Keratinocyte (primary cell): ENCODE results near the gene CMIP. TPM values are rescaled to one million over a fixed set of nuclear protein-coding genes. Genes with fewer than 3 reads are reported as not detected.

Source experiments
- DNase-seq: peaks from one replicate; pipeline ENCODE4 v3.0.0-alpha.2; 2011; ENCODE audit warnings: low read depth, missing footprints, low spot score
- FAIRE-seq: peaks from 2 replicates; lab custom pipeline; 2011; peaks lifted over from hg19 to GRCh38; lab: Jason Lieb, UNC
- H2AFZ ChIP-seq: 2 replicates; pipeline ENCODE4 v1.6.0; 2012; ENCODE audit warnings: low read length, control low read depth, inconsistent platforms; ENCODE audit not compliant: control insufficient read depth
- H3K27ac ChIP-seq: 2 replicates; pipeline ENCODE4 v1.5.1; 2011; ENCODE audit warnings: low read length; ENCODE audit not compliant: control insufficient read depth, insufficient read depth
- H3K27me3 ChIP-seq: 3 replicates; pipeline ENCODE4 v1.6.0; 2011; ENCODE audit warnings: low read length; ENCODE audit not compliant: control insufficient read depth, insufficient read depth; ENCODE audit errors: extremely low read depth
- H3K36me3 ChIP-seq, 2 experiments: 2 replicates in 1 of 2; 3 replicates in 1 of 2; pipeline ENCODE4 v1.5.1; 2011; ENCODE audit warnings: low read length in 2 of 2, mild to moderate bottlenecking in 1 of 2; ENCODE audit not compliant: control insufficient read depth in 2 of 2, insufficient read depth in 2 of 2; ENCODE audit errors: extremely low read depth in 1 of 2
- H3K4me1 ChIP-seq: 3 replicates; pipeline ENCODE4 v1.5.1; 2011; ENCODE audit warnings: low read length; ENCODE audit not compliant: control insufficient read depth, insufficient read depth; ENCODE audit errors: extremely low read depth
- H3K4me2 ChIP-seq: 3 replicates; pipeline ENCODE4 v1.6.0; 2011; ENCODE audit warnings: low read depth, low read length; ENCODE audit not compliant: control insufficient read depth, insufficient read depth; ENCODE audit errors: extremely low read depth
- H3K4me3 ChIP-seq, 3 experiments: fragments of 200-600 bp in 1 of 3; sonication (generic) in 1 of 3; 2 replicates in 2 of 3; 3 replicates in 1 of 3; pipeline ENCODE4 v1.5.1; 2011 to 2016; ENCODE audit warnings: low read length in 3 of 3, mild to moderate bottlenecking in 3 of 3, control low read depth in 2 of 3, inconsistent platforms in 1 of 3, low read depth in 1 of 3, mixed read lengths in 1 of 3, mixed run types in 1 of 3, moderate library complexity in 1 of 3; ENCODE audit not compliant: control insufficient read depth in 2 of 3, insufficient read depth in 2 of 3; ENCODE audit errors: extremely low read depth in 1 of 3
- H3K79me2 ChIP-seq: 2 replicates; pipeline ENCODE4 v1.6.0; 2012; ENCODE audit warnings: low read length; ENCODE audit not compliant: control insufficient read depth, insufficient read depth
- H3K9ac ChIP-seq: 3 replicates; pipeline ENCODE4 v1.6.0; 2011; ENCODE audit warnings: low read length; ENCODE audit not compliant: control insufficient read depth, insufficient read depth; ENCODE audit errors: extremely low read depth
- H3K9me1 ChIP-seq: 3 replicates; pipeline ENCODE4 v1.6.0; 2011; ENCODE audit warnings: low read length; ENCODE audit not compliant: control insufficient read depth, insufficient read depth; ENCODE audit errors: extremely low read depth
- H3K9me3 ChIP-seq: 2 replicates; pipeline ENCODE4 v1.5.1; 2012; ENCODE audit warnings: low read depth, low read length; ENCODE audit not compliant: control insufficient read depth
- H4K20me1 ChIP-seq: 3 replicates; pipeline ENCODE4 v1.6.0; 2011; ENCODE audit warnings: low read length; ENCODE audit not compliant: control insufficient read depth, insufficient read depth; ENCODE audit errors: extremely low read depth
- EZH2 ChIP-seq: IDR thresholded peaks from one replicate; pipeline ENCODE4 v1.6.1; 2012; ENCODE audit warnings: inconsistent platforms, mild to moderate bottlenecking, low read length, moderate library complexity
- dilution Hi-C: fragments of 300-500 bp; cut with MboI; formaldehyde crosslinking; loops from one replicate; pipeline ENCODE4 v1.7.0; 2020; ENCODE audit warnings: low sequenced_read_pairs; ENCODE audit not compliant: extremely low pct_ligation_motif_present
- polyA plus RNA-seq, 5 experiments: library from polyadenylated mRNA; depleted of rRNA in 3 of 5; stranded (reverse) in 3 of 5; stranded (forward) in 1 of 5; unstranded in 1 of 5; fragments of >200 nt; gene quantifications; 1 replicate in 1 of 5; 2 replicates in 3 of 5; 3 replicates in 1 of 5; pipeline versions ENCODE4 v1.2.1 to v1.2.3, GENCODE V29; 2011 to 2012; ENCODE audit warnings: missing spikeins in 2 of 5, low read depth in 1 of 5, low replicate concordance in 1 of 5
- TF ChIP-seq, protein P1 (sequence below), 3 experiments: IDR thresholded peaks in 1 of 3; conservative IDR thresholded peaks in 1 of 3; optimal IDR thresholded peaks in 1 of 3; 2 replicates in 2 of 3; 3 replicates in 1 of 3; pipeline versions ENCODE3 to v1.5.1; 2011; ENCODE audit warnings: low read length in 3 of 3, mild to moderate bottlenecking in 3 of 3, moderate library complexity in 2 of 3, control low read depth in 1 of 3, inconsistent platforms in 1 of 3; ENCODE audit not compliant: insufficient read depth in 2 of 3; ENCODE audit errors: extremely low read depth in 1 of 3

Gene CMIP
- polyA plus RNA-seq, 1 donor (not counting 4 experiments of a cell fraction or from before 2014, with no cell fraction given) = 5.0 TPM

DNA sequence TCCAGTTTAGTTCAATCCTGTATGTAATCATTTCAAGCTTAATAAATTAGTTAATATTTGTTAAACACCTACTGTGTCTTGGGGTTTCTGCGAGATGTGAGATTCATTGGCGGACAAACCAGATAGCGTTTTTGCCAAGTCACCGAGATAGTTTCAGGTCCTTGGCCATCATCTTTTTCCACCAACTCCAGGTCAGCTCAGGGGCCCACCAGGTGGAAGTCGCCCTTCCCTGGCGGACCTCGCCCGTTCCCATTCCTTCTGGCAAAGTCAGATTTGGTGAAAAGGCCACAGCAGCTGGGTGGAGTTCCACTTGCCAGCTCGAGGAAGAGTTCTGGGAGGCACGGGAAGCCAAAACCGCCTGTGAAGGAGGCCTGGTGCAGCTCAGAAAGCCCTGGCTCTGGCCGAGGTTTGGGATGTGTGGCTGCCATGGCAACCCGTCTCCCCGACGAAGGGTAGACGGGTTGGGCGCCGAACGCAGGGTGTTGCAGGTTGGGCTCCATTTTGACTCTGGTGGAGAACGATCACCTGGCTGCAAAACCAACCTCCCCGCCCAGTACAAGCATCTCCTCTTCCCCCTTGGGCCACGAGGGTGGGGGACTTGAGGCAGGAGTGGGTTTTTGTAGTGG, 39.5 kb downstream of the CMIP start:
- no peak overlapping the region for H3K27ac ChIP-seq

DNA sequence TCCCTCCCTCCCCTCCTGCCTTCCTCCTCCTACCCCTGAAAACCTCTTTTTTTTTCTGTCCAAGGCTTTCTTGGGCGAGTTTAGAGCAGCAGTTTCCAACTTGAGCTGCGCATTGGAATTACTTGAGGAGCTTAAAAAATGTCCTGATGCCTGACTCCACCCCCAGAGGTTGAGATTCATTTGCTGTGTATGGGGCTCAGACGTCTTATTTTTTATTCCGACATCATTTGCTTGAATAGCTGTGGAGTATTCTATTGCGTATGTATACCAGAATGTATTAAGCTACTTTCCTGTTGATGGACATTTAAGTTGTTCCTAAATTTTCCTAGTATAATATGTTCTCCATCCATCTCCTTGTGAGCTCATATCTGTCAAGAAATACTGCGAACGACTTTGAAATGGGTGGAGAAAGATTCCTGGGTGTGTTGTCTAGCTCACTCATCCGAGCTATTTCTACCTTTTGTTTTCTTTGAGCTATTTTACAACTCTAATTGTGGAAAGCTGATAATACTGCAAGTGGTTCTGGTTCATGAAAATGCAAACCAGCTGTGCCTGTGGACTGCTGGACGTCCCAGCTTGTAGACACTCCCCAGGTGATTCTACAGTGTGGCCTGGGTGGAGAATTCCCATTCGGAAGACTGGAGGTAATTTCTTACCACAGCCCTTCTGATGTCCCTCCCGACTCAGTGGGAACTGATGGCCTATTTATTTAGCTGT, 40.5 kb downstream of the CMIP start:
- no peak overlapping the region for H2AFZ ChIP-seq
- H3K9ac ChIP-seq = no peak overlapping the region
- H3K27ac ChIP-seq = no peak overlapping the region
- H3K4me2 ChIP-seq = no peak overlapping the region
- dilution Hi-C loops = no loop called here
- H3K4me3 ChIP-seq = no peak overlapping the region
- no peaks in the 10 kb centered on the region for H3K27me3 ChIP-seq
- no peak for FAIRE-seq
- H3K79me2 ChIP-seq = peaks cover 98% of the 10 kb centered on the region
- peaks cover 6% of the 10 kb centered on the region for H3K9me1 ChIP-seq
- peaks cover 35% of the 10 kb centered on the region for H4K20me1 ChIP-seq
- H3K9me3 ChIP-seq = no peaks in the 10 kb centered on the region
- peaks cover 3 to 25% of the 10 kb centered on the region in 2 experiments for H3K36me3 ChIP-seq
- no peak for TF ChIP-seq EZH2
- TF ChIP-seq, protein P1, sequence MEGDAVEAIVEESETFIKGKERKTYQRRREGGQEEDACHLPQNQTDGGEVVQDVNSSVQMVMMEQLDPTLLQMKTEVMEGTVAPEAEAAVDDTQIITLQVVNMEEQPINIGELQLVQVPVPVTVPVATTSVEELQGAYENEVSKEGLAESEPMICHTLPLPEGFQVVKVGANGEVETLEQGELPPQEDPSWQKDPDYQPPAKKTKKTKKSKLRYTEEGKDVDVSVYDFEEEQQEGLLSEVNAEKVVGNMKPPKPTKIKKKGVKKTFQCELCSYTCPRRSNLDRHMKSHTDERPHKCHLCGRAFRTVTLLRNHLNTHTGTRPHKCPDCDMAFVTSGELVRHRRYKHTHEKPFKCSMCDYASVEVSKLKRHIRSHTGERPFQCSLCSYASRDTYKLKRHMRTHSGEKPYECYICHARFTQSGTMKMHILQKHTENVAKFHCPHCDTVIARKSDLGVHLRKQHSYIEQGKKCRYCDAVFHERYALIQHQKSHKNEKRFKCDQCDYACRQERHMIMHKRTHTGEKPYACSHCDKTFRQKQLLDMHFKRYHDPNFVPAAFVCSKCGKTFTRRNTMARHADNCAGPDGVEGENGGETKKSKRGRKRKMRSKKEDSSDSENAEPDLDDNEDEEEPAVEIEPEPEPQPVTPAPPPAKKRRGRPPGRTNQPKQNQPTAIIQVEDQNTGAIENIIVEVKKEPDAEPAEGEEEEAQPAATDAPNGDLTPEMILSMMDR (optimal IDR thresholded peaks at IDR 0.05 in 1 of 3, IDR thresholded peaks at IDR 0.05 in 1 of 3, conservative IDR thresholded peaks at IDR 0.05 in 1 of 3; ENCODE audit: extremely low read depth in 1 of 3, insufficient read depth in 2 of 3, low read length in 3 of 3) = no peak
- H3K4me1 ChIP-seq = no peaks in the 10 kb centered on the region
- no peak for DNase-seq

More for the DNA sequence above, 39.5 kb downstream of the CMIP start:
- peaks cover 98% of the 10 kb centered on the region for H3K79me2 ChIP-seq
- no peaks in the 10 kb centered on the region for H3K9me3 ChIP-seq
- FAIRE-seq = no peak
- peaks cover 3% of the 10 kb centered on the region for H3K9me1 ChIP-seq
- dilution Hi-C loops = no loop called here
- no peaks in the 10 kb centered on the region for H3K4me1 ChIP-seq
- peaks cover 31% of the 10 kb centered on the region for H4K20me1 ChIP-seq
- H3K36me3 ChIP-seq = peaks cover 1 to 22% of the 10 kb centered on the region in 2 experiments
- DNase-seq = no peak
- no peak overlapping the region for H3K4me3 ChIP-seq
- TF ChIP-seq, protein P1 (optimal IDR thresholded peaks at IDR 0.05 in 1 of 3, IDR thresholded peaks at IDR 0.05 in 1 of 3, conservative IDR thresholded peaks at IDR 0.05 in 1 of 3; ENCODE audit: extremely low read depth in 1 of 3, insufficient read depth in 2 of 3, low read length in 3 of 3) = no peak
- TF ChIP-seq EZH2 = no peak
- H3K27me3 ChIP-seq = no peaks in the 10 kb centered on the region
- no peak overlapping the region for H3K9ac ChIP-seq
- H2AFZ ChIP-seq = no peak overlapping the region
- H3K4me2 ChIP-seq = no peak overlapping the region
